ENCODE results near the gene LHX4. TPM values are rescaled to one million over a fixed set of nuclear protein-coding genes. Genes with fewer than 3 reads are reported as not detected.

The LHX4 gene
- total RNA-seq, 5 donors from 2014 or later (not counting 1 experiment from before 2014, with no cell fraction given) = 0.03 TPM; not detected in 3

DNA sequence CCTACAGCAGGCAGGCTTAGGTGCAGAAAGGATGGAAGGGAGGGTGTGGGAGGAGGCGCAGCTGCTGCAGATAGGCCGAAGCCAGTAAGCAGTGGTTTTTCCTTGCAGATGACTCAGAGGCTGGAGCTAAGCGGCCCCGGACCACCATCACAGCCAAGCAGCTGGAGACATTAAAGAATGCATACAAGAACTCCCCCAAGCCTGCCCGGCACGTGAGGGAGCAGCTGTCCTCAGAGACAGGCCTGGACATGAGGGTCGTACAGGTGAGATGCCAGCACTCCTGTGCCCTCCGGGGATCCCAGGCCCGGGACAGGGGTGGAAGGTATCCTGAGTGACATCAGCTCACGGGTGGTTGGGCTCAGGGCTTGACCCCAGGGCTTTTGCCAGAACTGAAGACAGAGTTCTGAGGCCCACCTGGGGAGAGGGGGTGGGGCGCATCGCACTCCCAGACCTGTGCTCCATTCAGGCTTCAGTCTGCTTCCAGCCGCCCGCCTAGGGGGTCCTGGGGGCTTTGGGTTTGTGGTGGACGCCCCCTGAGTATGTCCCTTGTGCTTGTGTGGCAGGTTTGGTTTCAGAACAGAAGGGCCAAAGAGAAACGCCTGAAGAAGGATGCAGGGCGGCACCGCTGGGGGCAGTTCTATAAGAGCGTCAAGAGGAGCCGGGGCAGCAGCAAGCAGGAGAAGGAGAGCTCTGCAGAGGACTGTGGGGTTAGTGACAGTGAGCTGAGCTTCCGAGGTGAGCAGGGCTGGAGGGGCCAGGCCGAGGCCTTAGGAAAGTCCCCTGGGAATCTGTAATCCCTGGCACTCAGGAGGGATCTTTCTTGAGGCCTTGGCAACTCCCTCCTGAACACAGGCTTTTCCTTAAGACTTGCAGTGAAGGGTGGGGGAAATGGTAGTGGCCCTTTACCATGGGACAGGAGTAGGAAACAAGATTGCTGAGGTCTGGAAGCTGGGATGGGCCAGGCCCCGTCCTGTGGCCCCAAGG is 41.5 kb downstream of the LHX4 start:
- Mint-ChIP-seq H3K9me3 (no peaks in the 10 kb centered on the region), H3K27ac (no peak overlapping the region), H3K4me3 (no peak overlapping the region), H3K4me1 (no peaks in the 10 kb centered on the region), H3K27me3 (no peaks in the 10 kb centered on the region), H3K36me3 (peaks cover 29% of the 10 kb centered on the region)
- POLR2A ChIA-PET = interaction anchor here in 1 of 2 donors (0.6 kb wide), 1 partner anchor 41 kb away, joined by 4 read pairs; no protein-coding TSS in a partner anchor
- WGBS (ENCODE audit: insufficient coverage) = 92% methylated on average over 17 of the region's 23 CpGs
- H3K9me3 ChIP-seq = no peaks in the 10 kb centered on the region
- H3K27me3 ChIP-seq (replicated peaks in 1 of 2; ENCODE audit: control insufficient read depth in 2 of 2, extremely low read depth in 1 of 2, insufficient read depth in 2 of 2, low read length in 1 of 2) = no peaks in the 10 kb centered on the region
- DNase-seq (no peak), ATAC-seq (replicated peaks in 1 of 4) (no peak)
- no peak overlapping the region for H3K4me3 ChIP-seq (ENCODE audit: control insufficient read depth in 1 of 2, extremely low read depth in 1 of 2, low read length in 1 of 2)
- no peaks in the 10 kb centered on the region for H3K4me1 ChIP-seq (ENCODE audit: control insufficient read depth in 1 of 2, extremely low read depth in 1 of 2, insufficient read depth in 2 of 2, low read length in 2 of 2)
- H3K27ac ChIP-seq (ENCODE audit: low read length) = no peak overlapping the region
- peaks cover 7 to 18% of the 10 kb centered on the region in 2 donors for H3K36me3 ChIP-seq (ENCODE audit: control insufficient read depth in 2 of 2, extremely low read depth in 1 of 2, insufficient read depth in 1 of 2, low read length in 1 of 2)
- CTCF ChIA-PET = no interaction called here

- Mint-ChIP-seq H3K4me3 (no peak overlapping the region), H3K4me1 (no peaks in the 10 kb centered on the region), H3K36me3 (peaks cover 38% of the 10 kb centered on the region), H3K27ac (no peak overlapping the region), H3K9me3 (no peaks in the 10 kb centered on the region), H3K27me3 (no peaks in the 10 kb centered on the region)
- Histone ChIP-seq H3K4me3 (ENCODE audit: control insufficient read depth in 1 of 2, extremely low read depth in 1 of 2, low read length in 1 of 2) (no peak overlapping the region), H3K4me1 (ENCODE audit: control insufficient read depth in 1 of 2, extremely low read depth in 1 of 2, insufficient read depth in 2 of 2, low read length in 2 of 2) (no peaks in the 10 kb centered on the region), H3K27me3 (replicated peaks in 1 of 2; ENCODE audit: control insufficient read depth in 2 of 2, extremely low read depth in 1 of 2, insufficient read depth in 2 of 2, low read length in 1 of 2) (no peaks in the 10 kb centered on the region), H3K9me3 (no peaks in the 10 kb centered on the region), H3K27ac (ENCODE audit: low read length) (no peak overlapping the region), H3K36me3 (ENCODE audit: control insufficient read depth in 2 of 2, extremely low read depth in 1 of 2, insufficient read depth in 1 of 2, low read length in 1 of 2) (peaks cover 7 to 18% of the 10 kb centered on the region in 2 donors)
- no peak for DNase-seq
- ChIA-PET POLR2A (interaction anchor here in 1 of 2 donors (0.6 kb wide), 1 partner anchor 40 kb away, joined by 4 read pairs; no protein-coding TSS in a partner anchor), CTCF (no interaction called here)
- no peak for ATAC-seq (replicated peaks in 1 of 4)
- WGBS (ENCODE audit: insufficient coverage) = no CpG with 5 or more reads among the region's 4 CpGs
Measured at GRCh38 chr1:180272395-180272794, 42.3 kb downstream of the LHX4 start.

- WGBS (ENCODE audit: insufficient coverage) = 100% methylated on average over 1 of the region's 2 CpGs
- CTCF ChIA-PET = no interaction called here
- H3K27ac Mint-ChIP-seq = peak overlapping the region in 1 of 2 donors; percentile 16
Measured at GRCh38 chr1:180273066-180273465, 43.0 kb downstream of the LHX4 start.

DNA sequence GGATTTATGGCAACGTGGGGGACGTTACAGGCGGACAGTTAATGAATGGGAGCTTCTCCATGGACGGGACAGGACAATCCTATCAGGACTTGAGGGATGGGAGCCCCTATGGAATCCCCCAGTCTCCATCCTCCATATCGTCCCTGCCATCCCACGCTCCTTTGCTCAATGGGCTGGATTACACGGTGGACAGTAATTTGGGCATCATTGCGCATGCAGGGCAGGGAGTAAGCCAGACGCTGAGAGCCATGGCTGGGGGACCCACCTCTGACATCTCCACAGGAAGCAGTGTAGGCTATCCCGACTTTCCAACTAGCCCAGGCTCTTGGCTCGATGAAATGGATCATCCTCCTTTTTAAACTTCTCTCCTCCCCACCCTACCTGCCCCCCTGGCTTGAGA is 44.2 kb downstream of the LHX4 start:
- Histone ChIP-seq H3K36me3 (ENCODE audit: control insufficient read depth in 2 of 2, extremely low read depth in 1 of 2, insufficient read depth in 1 of 2, low read length in 1 of 2) (peaks cover 7 to 18% of the 10 kb centered on the region in 2 donors), H3K27me3 (replicated peaks in 1 of 2; ENCODE audit: control insufficient read depth in 2 of 2, extremely low read depth in 1 of 2, insufficient read depth in 2 of 2, low read length in 1 of 2) (no peaks in the 10 kb centered on the region), H3K27ac (ENCODE audit: low read length) (no peak overlapping the region), H3K9me3 (no peaks in the 10 kb centered on the region), H3K4me3 (ENCODE audit: control insufficient read depth in 1 of 2, extremely low read depth in 1 of 2, low read length in 1 of 2) (no peak overlapping the region), H3K4me1 (ENCODE audit: control insufficient read depth in 1 of 2, extremely low read depth in 1 of 2, insufficient read depth in 2 of 2, low read length in 2 of 2) (no peaks in the 10 kb centered on the region)
- ATAC-seq (replicated peaks in 1 of 4) = no peak
- Mint-ChIP-seq H3K4me1 (no peaks in the 10 kb centered on the region), H3K27me3 (no peaks in the 10 kb centered on the region), H3K9me3 (no peaks in the 10 kb centered on the region), H3K36me3 (peaks cover 45% of the 10 kb centered on the region), H3K27ac (no peak overlapping the region), H3K4me3 (no peak overlapping the region)
- DNase-seq = no peak
- 96% methylated on average over 7 of the region's 11 CpGs for WGBS (ENCODE audit: insufficient coverage)
- CTCF ChIA-PET = no interaction called here
- POLR2A ChIA-PET = no interaction called here

More at GRCh38 chr1:180273066-180273465, 43.0 kb downstream of the LHX4 start:
- Histone ChIP-seq H3K4me1 (ENCODE audit: control insufficient read depth in 1 of 2, extremely low read depth in 1 of 2, insufficient read depth in 2 of 2, low read length in 2 of 2) (no peaks in the 10 kb centered on the region), H3K4me3 (ENCODE audit: control insufficient read depth in 1 of 2, extremely low read depth in 1 of 2, low read length in 1 of 2) (no peak overlapping the region), H3K9me3 (no peaks in the 10 kb centered on the region), H3K27ac (ENCODE audit: low read length) (no peak overlapping the region), H3K36me3 (ENCODE audit: control insufficient read depth in 2 of 2, extremely low read depth in 1 of 2, insufficient read depth in 1 of 2, low read length in 1 of 2) (peaks cover 7 to 18% of the 10 kb centered on the region in 2 donors), H3K27me3 (replicated peaks in 1 of 2; ENCODE audit: control insufficient read depth in 2 of 2, extremely low read depth in 1 of 2, insufficient read depth in 2 of 2, low read length in 1 of 2) (no peaks in the 10 kb centered on the region)
- POLR2A ChIA-PET = no interaction called here
- Mint-ChIP-seq H3K4me1 (no peaks in the 10 kb centered on the region), H3K4me3 (no peak overlapping the region), H3K36me3 (peaks cover 44% of the 10 kb centered on the region), H3K27me3 (no peaks in the 10 kb centered on the region), H3K9me3 (no peaks in the 10 kb centered on the region)
- no peak for ATAC-seq (replicated peaks in 1 of 4)
- DNase-seq = no peak

GRCh38 chr1:180275726-180276125 is 45.7 kb downstream of the LHX4 start:
- DNase-seq = no peak
- H3K27ac ChIP-seq (ENCODE audit: low read length) = no peak overlapping the region
- H3K27ac Mint-ChIP-seq = no peak overlapping the region
- no peaks in the 10 kb centered on the region for H3K27me3 ChIP-seq (replicated peaks in 1 of 2; ENCODE audit: control insufficient read depth in 2 of 2, extremely low read depth in 1 of 2, insufficient read depth in 2 of 2, low read length in 1 of 2)
- H3K36me3 Mint-ChIP-seq = peaks cover 51% of the 10 kb centered on the region
- H3K4me1 ChIP-seq (ENCODE audit: control insufficient read depth in 1 of 2, extremely low read depth in 1 of 2, insufficient read depth in 2 of 2, low read length in 2 of 2) = no peaks in the 10 kb centered on the region
- H3K9me3 ChIP-seq = no peaks in the 10 kb centered on the region
- no peak overlapping the region for H3K4me3 Mint-ChIP-seq
- CTCF ChIA-PET = no interaction called here
- no peak overlapping the region for H3K4me3 ChIP-seq (ENCODE audit: control insufficient read depth in 1 of 2, extremely low read depth in 1 of 2, low read length in 1 of 2)
- H3K4me1 Mint-ChIP-seq = no peaks in the 10 kb centered on the region
- POLR2A ChIA-PET = no interaction called here
- no peak for ATAC-seq (replicated peaks in 1 of 4)
- WGBS (ENCODE audit: insufficient coverage) = 100% methylated on average over 4 of the region's 5 CpGs
- no peaks in the 10 kb centered on the region for H3K27me3 Mint-ChIP-seq
- H3K36me3 ChIP-seq (ENCODE audit: control insufficient read depth in 2 of 2, extremely low read depth in 1 of 2, insufficient read depth in 1 of 2, low read length in 1 of 2) = peaks cover 7 to 21% of the 10 kb centered on the region in 2 donors
- H3K9me3 Mint-ChIP-seq = no peaks in the 10 kb centered on the region

DNA sequence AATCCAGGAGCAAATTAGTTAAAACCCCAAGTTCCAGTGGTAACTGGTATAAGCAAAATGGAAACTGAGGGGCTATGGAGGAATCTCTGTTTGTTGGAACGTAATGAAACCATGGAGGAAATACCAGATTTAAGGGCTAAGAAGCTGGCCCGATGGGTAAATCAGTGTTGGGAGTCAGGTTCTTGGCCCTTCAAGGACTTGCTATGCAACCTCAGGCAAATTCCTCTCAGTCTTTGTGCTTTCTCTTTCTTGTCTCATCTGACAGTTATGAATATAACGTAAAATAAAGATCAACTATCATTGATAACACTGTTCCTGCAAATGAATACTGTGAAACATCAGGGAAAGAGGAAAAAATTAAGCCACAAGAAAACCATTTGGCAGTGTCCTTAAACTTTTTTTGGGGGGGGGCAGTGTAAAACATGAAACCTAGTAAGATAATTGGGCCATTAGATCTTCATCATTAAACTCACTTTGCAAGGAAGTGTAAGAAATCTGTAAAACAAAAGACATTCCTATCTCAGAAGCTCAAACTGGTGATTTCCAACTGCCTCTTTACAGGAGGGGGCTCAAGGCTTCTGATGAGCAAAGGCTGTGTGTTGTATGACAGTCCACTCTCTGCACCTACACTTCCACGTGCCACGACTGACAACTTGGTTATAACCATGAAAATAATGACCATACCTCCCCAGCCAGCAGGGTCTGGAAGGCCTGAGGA is 47.6 kb downstream of the LHX4 start:
- H3K4me3 Mint-ChIP-seq = no peak overlapping the region
- Histone ChIP-seq H3K27me3 (replicated peaks in 1 of 2; ENCODE audit: control insufficient read depth in 2 of 2, extremely low read depth in 1 of 2, insufficient read depth in 2 of 2, low read length in 1 of 2) (no peaks in the 10 kb centered on the region), H3K4me1 (ENCODE audit: control insufficient read depth in 1 of 2, extremely low read depth in 1 of 2, insufficient read depth in 2 of 2, low read length in 2 of 2) (no peaks in the 10 kb centered on the region), H3K36me3 (ENCODE audit: control insufficient read depth in 2 of 2, extremely low read depth in 1 of 2, insufficient read depth in 1 of 2, low read length in 1 of 2) (peaks cover 7 to 25% of the 10 kb centered on the region in 2 donors), H3K9me3 (no peaks in the 10 kb centered on the region), H3K4me3 (ENCODE audit: control insufficient read depth in 1 of 2, extremely low read depth in 1 of 2, low read length in 1 of 2) (no peak overlapping the region), H3K27ac (ENCODE audit: low read length) (no peak overlapping the region)
- H3K36me3 Mint-ChIP-seq = peaks cover 63% of the 10 kb centered on the region
- POLR2A ChIA-PET = no interaction called here
- 100% methylated on average over 1 of the region's 5 CpGs for WGBS (ENCODE audit: insufficient coverage)
- no peaks in the 10 kb centered on the region for H3K4me1 Mint-ChIP-seq
- CTCF ChIA-PET = interaction anchor here in 1 of 2 donors (0.7 kb wide), 1 partner anchor 642 kb away, joined by 4 read pairs; no protein-coding TSS in a partner anchor
- DNase-seq (no peak), ATAC-seq (replicated peaks in 1 of 4) (no peak)
- no peaks in the 10 kb centered on the region for H3K27me3 Mint-ChIP-seq
- no peaks in the 10 kb centered on the region for H3K9me3 Mint-ChIP-seq
- H3K27ac Mint-ChIP-seq = peak overlapping the region in 1 of 2 donors; percentile 25
